ENCODE results near the gene TLNRD1. TPM values are rescaled to one million over a fixed set of nuclear protein-coding genes. Genes with fewer than 3 reads are reported as not detected.

Gene TLNRD1
- total RNA-seq, 1 experiment from 2014 or later = 19.3 TPM

- H3K56ac ChIP-seq (ENCODE audit: insufficient read length, low read depth, low read length) = no peak overlapping the region
- Mint-ChIP-seq H3K27me3 (ENCODE audit: low read depth) (no peaks in the 10 kb centered on the region; the same call in 1 of the 2 replicates), H3K27ac (no peak overlapping the region), H3K36me3 (ENCODE audit: insufficient read depth in 1 of 3, low read depth in 3 of 3) (no peaks in the 10 kb centered on the region), H3K4me1 (no peaks in the 10 kb centered on the region; a peak in 1 of 4 replicates), H3K9me3 (no peaks in the 10 kb centered on the region), H3K4me3 (no peak overlapping the region)
- no peak overlapping the region for H3T11ph ChIP-seq (ENCODE audit: low read length)
- H2BK20ac ChIP-seq (ENCODE audit: low read depth, low read length, poor library complexity, severe bottlenecking) = no peak overlapping the region
- no peak overlapping the region for H3K9ac ChIP-seq (ENCODE audit: extremely low read depth, insufficient read length, low read length)
- H2BK120ac ChIP-seq (ENCODE audit: low read depth, low read length, poor library complexity, severe bottlenecking) = no peak overlapping the region
- H4K91ac ChIP-seq (ENCODE audit: insufficient read length, low read depth, low read length) = no peak overlapping the region
- H4K20me1 ChIP-seq (ENCODE audit: control insufficient read depth, insufficient read depth, insufficient read length) = no peaks in the 10 kb centered on the region
- no peak overlapping the region for H4K5ac ChIP-seq (ENCODE audit: insufficient read length, low read depth, low read length)
- no peak for TF ChIP-seq CTCF (conservative IDR thresholded peaks at IDR 0.05)
- H3K27me3 ChIP-seq (ENCODE audit: insufficient read depth, low read length) = no peaks in the 10 kb centered on the region
- no CpG with 5 or more reads among the region's 4 CpGs for WGBS (ENCODE audit: extremely low coverage, insufficient read length, low lambda C conversion rate)
- no peak overlapping the region for H3K27ac ChIP-seq (ENCODE audit: insufficient read length, low read depth, low read length)
- no peak overlapping the region for H3K18ac ChIP-seq (ENCODE audit: insufficient read length, low read depth, low read length)
- no peak overlapping the region for H3K23ac ChIP-seq (ENCODE audit: insufficient read length, low read depth, low read length)
- no peaks in the 10 kb centered on the region for H3K79me1 ChIP-seq (ENCODE audit: insufficient read depth, low read depth, low read length, poor library complexity, severe bottlenecking)
- H3K14ac ChIP-seq (ENCODE audit: insufficient read depth, low read length) = no peak overlapping the region
- no peak overlapping the region for H2AK5ac ChIP-seq (ENCODE audit: insufficient read length, low read length)
- no peak overlapping the region for H2AFZ ChIP-seq (ENCODE audit: low read length)
- DNase-seq = no peak
- no peak overlapping the region for H2BK15ac ChIP-seq (ENCODE audit: low read depth, low read length)
- H3K4me2 ChIP-seq (ENCODE audit: insufficient read depth, insufficient read length, low read length) = no peak overlapping the region
- no peaks in the 10 kb centered on the region for H3K79me2 ChIP-seq (ENCODE audit: insufficient read depth, low read length)
- no peak overlapping the region for H4K8ac ChIP-seq (replicated peaks; ENCODE audit: insufficient read length, low read depth, low read length)
- no peak overlapping the region for H2BK5ac ChIP-seq (ENCODE audit: insufficient read length, low read length)
- H3K9me3 ChIP-seq (ENCODE audit: control insufficient read depth, low read depth, low read length) = no peaks in the 10 kb centered on the region
- H2BK12ac ChIP-seq (ENCODE audit: insufficient read length, low read depth, low read length) = no peak overlapping the region
- no peaks in the 10 kb centered on the region for H3K23me2 ChIP-seq (ENCODE audit: insufficient read length, low read depth, low read length, poor library complexity, severe bottlenecking)
- H3K4me1 ChIP-seq (ENCODE audit: insufficient read depth, low read length) = no peaks in the 10 kb centered on the region
- no peak overlapping the region for H3K4ac ChIP-seq (ENCODE audit: low read depth, low read length)
Observed at GRCh38 chr15:81010086-81010485, 9.4 kb downstream of the TLNRD1 start.
